ENCODE data around the gene DLG1.
A peak's percentile ranks its signal among the peaks of the same experiment; 100 is the strongest.

Gene DLG1

GRCh38 chr3:197298341-197298944, at the start of gene DLG1:
Gene DLG1 (minus strand): TSS chr3:197298612. CDS start chr3:197297204, 1,408 bp downstream.
- peak; percentile 70 for DNase-seq

GRCh38 chr3:197348014-197348413, 49.6 kb upstream of the DLG1 start:
- DNase-seq, result no peak

- DNase-seq, result no peak
These were observed 47.0 kb upstream of the DLG1 start for GRCh38 chr3:197345390-197345789.

GRCh38 chr3:197344582-197345318, 46.3 kb upstream of the DLG1 start:
- no peak for DNase-seq

- no peak for DNase-seq
These were observed 45.4 kb upstream of the DLG1 start for GRCh38 chr3:197343656-197344408.

- DNase-seq, result no peak
These were observed 44.7 kb upstream of the DLG1 start for GRCh38 chr3:197343111-197343510.

- no peak for DNase-seq
These were observed 42.1 kb upstream of the DLG1 start for GRCh38 chr3:197340521-197340871.

- DNase-seq, result no peak
These were observed 41.6 kb upstream of the DLG1 start for GRCh38 chr3:197339841-197340520.

- DNase-seq, result no peak
These were observed 40.2 kb upstream of the DLG1 start for GRCh38 chr3:197338586-197338985.

GRCh38 chr3:197337656-197338055, 39.2 kb upstream of the DLG1 start:
- no peak for DNase-seq

GRCh38 chr3:197337214-197337613, 38.8 kb upstream of the DLG1 start:
- DNase-seq, result no peak

GRCh38 chr3:197336348-197336747, 37.9 kb upstream of the DLG1 start:
- DNase-seq, result no peak

GRCh38 chr3:197335428-197336132, 37.2 kb upstream of the DLG1 start:
- DNase-seq, result no peak

- DNase-seq, result no peak
These were observed 35.7 kb upstream of the DLG1 start for GRCh38 chr3:197333901-197334639.

- no peak for DNase-seq
These were observed 32.7 kb upstream of the DLG1 start for GRCh38 chr3:197331131-197331530.

GRCh38 chr3:197329382-197329781, 31.0 kb upstream of the DLG1 start:
- DNase-seq, result no peak

- DNase-seq, result no peak
These were observed 29.8 kb upstream of the DLG1 start for GRCh38 chr3:197328198-197328597.

GRCh38 chr3:197327701-197328100, 29.3 kb upstream of the DLG1 start:
- DNase-seq, result no peak

GRCh38 chr3:197325773-197326172, 27.4 kb upstream of the DLG1 start:
- no peak for DNase-seq

- DNase-seq, result no peak
These were observed 23.7 kb upstream of the DLG1 start for GRCh38 chr3:197322149-197322548.

GRCh38 chr3:197320582-197320981, 22.2 kb upstream of the DLG1 start:
- no peak for DNase-seq
